Measurements from ENCODE around the gene WDR77.
A peak's percentile ranks its signal among the peaks of the same experiment; 100 is the strongest.

The WDR77 gene

DNA sequence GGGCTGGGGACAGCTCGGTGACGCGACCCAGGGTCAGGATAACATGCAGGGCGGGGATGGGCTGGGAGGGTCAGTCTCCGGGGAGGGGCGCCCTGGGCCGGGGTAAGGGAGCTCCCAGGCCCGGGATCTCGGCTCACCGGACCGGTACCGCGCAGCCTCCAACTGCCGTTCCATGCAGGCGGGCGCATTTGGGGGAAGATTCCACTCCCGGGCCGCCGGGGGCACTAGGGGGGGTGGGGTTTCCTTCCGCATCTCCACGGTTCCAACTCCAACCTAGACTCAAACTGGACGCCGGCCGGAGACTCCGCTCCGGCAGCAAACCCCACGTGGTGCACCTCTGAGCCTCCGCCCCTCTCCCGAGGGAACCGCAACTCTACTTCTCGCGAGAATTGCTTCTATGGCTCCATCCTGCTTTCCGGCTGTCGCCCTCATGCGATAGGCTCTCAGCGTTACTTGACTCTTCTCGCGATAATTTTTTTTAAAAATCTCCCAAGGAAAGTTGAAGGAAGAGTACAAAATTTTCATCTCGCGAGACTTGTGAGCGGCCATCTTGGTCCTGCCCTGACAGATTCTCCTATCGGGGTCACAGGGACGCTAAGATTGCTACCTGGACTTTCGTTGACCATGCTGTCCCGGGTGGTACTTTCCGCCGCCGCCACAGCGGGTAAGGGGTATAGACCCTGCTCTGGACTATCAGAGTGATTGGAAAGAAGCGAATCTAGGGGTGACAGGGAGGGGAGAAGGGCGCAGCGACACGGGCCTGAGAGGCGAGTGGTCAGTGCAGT is at the start of gene WDR77, which contains the start of gene ATP5PB:
Gene WDR77 (minus strand): TSS at position 339 of the 785 bp plus-strand sequence. CDS start 87 bp downstream, at position 252.
Gene ATP5PB (plus strand): TSS at position 547 of the 785 bp plus-strand sequence. CDS start 78 bp downstream, at position 625.
- peak; percentile 98 for DNase-seq (ENCODE audit: low read depth, low spot score)

DNA sequence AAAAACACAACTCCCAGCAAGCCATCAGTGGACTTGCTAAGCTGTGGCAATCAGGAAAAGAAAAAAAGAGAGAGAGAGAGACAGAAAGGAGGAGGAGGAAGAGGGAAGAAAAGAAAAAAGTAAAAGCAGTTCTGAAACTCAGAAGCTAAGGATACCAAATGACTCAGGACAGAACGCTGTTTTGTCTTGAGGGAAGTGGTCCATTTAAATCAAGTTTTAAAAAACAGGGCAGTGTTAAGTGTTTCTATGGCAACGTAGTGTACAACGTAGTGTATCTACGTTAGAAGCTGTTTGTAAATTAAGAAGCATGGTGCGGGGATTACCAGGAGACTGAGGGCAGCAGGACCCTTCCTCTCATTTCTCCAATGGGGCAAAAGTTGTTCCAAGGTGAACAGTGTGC is 48.5 kb upstream of the WDR77 start:
- DNase-seq (ENCODE audit: low read depth, low spot score), result no peak

DNA sequence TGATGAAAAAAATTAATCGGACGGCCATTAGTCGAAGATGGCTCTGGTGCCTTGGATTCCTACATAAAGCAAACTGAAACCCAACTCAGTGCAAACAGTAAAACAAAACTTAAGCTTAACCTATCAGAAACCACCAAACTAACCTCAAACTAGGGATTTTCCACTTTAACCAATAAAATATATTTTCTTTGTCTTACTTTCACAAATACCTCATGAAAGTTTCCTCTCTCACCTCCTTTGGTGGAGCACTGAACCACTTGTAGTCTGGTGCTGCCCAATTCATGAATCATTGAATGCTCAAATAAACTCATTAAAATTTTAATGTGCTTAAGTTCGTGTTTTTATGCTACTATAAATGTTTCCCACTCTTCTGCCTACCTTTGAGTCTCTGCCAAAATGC is 47.3 kb upstream of the WDR77 start:
- no peak for DNase-seq (ENCODE audit: low read depth, low spot score)

DNA sequence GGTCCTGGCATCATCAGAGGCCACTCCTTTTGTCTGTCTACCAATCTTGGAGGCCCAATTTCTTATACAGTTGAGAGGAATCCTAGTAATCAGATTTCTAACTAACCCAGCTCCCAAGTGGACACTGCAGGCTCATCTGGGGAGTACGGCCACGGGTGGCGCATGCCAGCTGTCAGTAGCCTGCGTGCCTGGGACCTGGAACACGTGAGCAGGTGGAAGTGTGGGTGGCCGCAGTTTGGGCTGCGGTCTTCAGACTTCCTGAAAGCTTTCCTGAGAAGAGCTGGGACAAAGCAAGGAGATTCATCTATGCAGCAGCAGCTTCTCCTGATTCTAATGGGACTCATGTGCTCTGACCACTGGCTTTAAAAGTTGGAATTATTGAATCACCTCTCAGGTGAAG is 42.0 kb upstream of the WDR77 start:
- DNase-seq (ENCODE audit: low read depth, low spot score), result no peak

DNA sequence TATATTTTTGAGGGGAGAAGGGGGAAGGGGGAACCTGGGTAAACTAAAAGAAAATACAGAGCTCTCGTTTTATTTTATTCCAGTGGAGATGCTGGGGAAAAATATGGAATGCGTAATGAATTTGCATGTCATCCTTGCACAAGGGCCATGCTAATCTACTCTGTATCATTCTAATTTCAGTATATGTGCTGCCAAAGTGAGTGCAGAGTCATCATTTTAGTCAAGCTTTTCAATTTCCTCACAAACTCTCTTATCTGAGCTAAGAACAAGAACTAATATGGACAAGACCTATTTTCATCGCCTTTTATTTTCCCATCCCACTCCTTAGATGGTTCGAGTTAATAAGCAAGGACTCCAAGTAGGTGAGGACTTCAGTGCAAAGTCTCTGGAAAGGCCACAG is 41.2 kb upstream of the WDR77 start:
- DNase-seq (ENCODE audit: low read depth, low spot score), result no peak

DNA sequence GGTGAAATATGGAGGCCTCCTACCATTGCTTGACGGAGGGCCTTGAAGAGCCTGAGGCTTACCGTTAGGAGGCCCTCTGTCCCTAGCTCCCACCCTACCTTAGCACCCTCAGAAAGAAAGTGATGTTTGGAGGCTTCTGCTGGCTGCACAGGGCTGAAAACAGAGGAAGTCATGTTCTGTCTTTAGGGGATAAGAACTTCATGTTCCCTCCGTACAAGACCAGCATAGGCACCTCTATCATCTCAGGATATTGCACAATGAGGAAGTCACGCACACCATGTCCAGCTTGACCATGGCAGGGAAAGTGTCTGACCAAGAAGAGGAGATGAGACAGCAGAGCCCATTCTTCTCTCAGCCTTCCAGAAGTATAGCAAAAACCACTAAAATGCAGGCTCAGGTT is 40.5 kb upstream of the WDR77 start:
- DNase-seq (ENCODE audit: low read depth, low spot score), result no peak

DNA sequence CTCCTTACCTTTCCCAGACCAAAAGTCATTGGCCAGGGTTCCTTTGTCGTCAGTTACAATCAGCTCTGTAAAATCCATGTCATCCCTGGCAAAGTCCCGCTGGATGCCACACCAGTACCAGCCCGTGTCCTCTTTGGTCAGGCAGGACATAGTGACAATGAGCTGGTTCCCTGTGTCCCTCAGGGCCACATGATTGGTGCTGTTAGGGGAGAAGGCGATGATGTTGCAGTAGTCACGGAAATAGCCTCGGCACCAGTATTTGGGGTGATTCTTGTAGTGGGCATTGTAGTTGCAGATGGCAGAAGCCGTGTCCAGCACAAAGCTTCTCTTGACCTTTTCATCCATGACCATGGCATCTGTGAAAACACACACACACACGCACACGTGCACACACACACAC is 39.6 kb upstream of the WDR77 start:
- DNase-seq (ENCODE audit: low read depth, low spot score), result no peak

DNA sequence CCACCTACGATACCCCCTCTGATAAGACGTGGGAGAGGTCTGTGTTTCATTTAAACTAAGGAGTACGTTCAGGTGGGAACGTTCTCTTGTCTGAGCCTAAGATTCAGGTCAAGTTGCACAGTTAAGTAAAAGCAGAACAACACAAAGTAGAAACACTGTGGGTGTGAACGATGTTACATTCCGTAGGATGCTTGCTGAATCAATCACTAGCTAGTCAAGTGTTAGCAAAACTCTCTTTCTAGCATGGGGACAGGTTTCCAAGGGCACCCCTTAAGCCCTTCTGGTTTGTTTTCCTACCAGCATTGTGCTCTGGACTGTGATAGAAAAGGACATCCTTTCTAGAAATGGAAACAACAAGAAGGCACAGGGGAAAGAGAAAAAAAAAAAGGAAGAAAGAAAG is 38.1 kb upstream of the WDR77 start:
- no peak for DNase-seq (ENCODE audit: low read depth, low spot score)

DNA sequence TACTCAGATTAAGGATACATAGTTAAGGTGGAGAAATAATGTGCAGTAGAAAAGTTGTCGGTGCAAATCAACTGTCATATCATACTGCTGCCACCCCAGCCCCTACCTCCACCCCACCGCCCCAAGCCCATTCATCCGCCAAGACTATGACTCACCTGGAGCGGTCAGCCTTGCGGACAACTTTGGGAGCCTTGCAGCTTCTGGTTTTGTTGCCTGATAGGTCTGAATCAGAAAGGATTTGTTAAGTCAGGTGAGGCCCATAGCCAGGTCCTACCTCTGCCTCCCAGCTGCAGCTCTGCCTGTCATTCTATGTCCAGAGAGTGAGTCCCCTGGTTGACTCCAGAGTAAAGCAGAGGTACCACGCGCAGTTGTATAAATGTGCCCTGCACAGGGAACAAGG is 37.4 kb upstream of the WDR77 start:
- DNase-seq (ENCODE audit: low read depth, low spot score), result no peak

DNA sequence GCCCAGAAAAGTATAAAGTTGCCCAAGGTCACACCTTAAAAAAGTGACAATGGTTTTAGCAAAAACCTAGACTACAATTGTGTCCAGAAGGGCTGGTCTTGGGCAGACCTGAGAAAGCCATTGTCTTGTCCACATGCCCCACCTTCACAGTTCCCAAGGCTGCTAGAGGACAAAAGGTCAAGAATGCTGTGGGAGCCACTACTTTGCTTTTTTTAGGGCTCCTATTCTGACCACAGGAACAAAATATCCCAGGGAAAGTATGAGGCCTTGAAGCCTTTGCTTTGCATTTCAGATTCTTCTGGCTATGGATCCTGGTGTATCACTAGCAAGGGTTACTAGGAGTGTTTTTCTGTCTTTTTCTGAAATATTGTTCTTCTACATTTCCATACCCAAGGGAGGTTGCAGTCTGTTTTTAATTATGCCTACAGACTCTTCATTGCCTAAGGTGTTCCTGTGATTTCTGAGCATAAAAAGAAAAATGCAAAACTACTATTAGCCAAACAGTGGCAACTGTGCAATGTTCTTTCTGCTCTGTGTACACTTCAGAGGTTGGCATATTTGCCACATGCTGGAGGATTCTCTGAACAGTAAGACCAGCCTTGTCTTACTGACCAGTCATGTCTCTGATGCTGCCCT is 35.5 kb upstream of the WDR77 start:
- DNase-seq (ENCODE audit: low read depth, low spot score), result no peak

DNA sequence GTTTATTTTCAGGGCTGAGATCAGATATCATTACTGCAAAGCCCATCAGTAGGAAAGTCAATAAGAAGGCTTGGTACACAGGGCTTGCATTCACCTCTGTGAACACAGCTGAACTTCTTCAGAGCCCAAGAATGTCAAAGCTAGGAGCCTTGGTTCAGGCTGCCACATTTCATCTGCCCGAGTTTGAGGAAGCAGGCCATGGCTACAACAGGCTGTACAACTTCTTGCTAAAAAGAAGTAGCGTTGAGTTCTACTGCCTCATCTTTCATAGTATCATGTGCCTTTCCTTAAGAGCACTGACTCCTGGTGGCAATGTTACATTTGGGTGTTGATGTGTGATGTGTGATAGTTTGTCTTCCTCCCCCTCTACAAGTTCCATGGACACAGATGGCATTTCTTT is 34.8 kb upstream of the WDR77 start:
- no peak for DNase-seq (ENCODE audit: low read depth, low spot score)

DNA sequence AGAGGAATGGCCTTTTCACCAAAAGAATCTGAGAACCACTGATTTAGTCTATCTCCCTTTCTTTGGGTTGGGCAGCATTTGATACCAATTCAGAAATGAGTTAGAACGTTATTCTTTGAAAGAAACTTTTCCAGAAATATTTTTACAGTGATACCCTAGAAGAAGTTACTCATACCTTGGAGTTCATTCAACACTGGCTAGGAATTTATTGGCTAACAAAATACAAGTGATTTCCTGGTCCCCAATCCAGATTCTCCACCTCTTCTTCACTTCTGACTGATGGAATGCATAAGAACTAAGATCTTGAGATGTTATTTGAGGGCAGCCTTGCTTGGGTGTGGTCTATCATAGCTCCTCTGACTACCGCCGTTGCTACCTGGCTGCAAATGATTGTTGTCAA is 34.1 kb upstream of the WDR77 start:
- DNase-seq (ENCODE audit: low read depth, low spot score), result no peak

DNA sequence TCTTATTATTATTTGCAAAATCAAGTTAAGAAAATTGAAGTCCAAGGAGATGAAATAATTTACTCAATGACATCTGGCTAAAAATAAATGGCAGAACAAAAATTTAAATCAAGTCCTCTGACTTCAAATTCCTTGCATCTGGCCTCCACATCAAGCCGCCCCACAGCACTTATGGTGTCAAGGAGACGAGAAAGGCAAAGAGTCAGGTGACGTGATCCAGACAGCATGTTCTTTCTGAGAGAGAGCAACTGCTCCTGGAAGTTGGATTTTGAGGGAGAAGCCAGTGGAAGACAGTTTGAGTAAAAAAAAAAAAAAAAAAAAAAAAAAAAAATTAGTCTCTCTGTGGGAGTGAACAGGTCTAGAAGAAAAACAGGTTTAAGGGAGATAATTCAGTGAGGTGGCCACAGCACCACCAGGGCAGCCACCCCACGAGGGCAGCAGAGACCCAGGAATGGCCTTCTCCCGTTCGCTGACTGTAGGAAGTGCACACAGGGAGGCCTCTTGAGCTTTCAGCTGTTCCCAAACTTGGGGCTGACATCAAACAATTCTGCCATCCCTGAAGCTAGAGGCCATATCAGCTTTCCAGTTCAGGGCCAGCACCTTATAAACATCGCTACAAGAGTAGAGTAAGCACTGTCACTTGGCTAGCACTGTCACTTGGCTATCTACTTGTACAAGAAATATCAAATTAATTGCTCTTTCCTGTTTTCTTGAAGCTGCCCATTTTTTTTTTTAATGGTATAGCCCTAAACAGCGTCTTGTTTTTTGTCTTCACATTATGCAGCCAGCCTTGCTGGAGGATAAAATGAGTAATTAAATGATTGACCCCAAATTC is 32.5 kb upstream of the WDR77 start:
- DNase-seq (ENCODE audit: low read depth, low spot score), result peak; percentile 87

DNA sequence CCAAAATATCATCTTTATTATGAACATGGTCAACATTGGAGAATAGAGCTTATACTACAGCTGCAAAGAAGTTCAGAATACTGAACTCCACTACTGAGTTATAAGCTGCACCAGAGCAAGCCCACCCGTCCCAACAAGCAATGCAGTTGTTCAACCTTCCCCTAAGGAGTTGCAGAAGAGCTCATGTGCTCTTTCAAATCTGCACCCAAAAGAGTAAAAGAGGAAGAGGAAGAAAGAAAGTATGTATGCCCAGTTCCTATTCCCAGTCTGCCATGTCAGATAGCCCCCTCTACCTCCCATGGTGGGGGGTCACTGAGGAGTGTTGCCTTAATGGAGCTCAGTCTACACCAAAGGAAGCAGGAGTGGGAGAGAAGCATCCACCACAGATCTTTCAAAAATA is 31.6 kb upstream of the WDR77 start:
- no peak for DNase-seq (ENCODE audit: low read depth, low spot score)

DNA sequence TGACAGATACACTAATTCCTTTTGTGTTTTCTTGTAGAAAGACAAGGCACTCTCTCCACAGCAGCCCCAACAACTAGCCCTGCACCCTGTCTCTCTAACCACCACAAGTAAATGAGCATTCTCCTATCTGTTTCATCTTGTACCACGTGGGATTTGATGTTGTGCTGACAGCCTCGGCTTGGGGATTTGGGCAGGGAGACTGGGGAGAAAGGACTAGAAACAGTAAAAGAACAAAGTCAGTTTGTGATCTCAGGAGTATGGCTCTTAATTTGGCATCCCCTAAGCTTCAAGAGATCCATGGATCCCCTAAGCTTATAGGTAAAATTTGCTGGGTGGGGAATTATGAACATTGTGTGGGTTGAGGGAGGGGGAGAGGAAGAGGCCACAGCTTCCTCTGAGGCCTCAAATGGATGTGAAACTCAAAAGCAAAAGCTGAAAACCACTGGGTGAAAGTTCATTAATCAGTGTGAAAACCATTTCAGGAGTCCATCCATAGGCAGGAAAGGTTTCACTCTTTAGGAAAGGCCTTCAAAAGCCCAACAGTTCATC is 27.8 kb upstream of the WDR77 start:
- no peak for DNase-seq (ENCODE audit: low read depth, low spot score)

DNA sequence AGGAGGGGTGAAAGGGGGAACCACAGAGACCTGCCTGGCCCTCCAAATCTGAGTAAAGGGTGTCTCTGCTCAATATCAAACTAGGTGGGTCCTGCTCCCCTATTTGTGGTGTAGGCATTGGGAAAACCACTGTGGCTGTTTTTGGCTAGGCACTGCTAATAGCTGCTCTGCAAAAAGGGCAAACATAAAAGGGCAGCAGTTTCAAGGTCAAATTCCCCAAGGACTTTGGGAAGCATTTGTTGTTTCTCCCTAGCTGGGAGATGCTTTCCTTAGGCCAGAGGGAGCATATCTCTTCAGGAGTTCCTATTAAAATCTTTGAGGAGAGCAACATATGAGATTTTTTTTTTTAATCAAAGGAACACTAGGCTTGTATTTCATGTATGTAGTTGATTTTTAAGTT is 27.2 kb upstream of the WDR77 start:
- DNase-seq (ENCODE audit: low read depth, low spot score), result no peak

DNA sequence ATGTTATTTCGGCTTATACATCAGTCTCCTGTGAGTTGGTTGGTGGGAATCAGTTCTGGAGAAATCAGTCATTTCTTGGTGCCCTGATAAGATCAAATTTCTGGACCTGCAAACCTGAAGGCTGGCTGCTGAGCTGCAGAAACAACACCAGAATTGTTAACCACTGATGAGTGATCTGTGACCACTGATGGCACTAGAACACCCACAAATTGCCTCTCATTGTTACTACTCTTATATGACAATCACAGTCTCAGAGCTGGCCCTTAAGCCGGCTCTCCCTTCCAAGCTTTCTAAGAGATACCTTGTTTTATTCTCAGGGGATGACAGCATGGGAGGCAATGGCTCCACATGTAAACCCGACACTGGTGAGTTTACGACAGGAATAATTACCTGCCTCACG is 26.6 kb upstream of the WDR77 start:
- no peak for DNase-seq (ENCODE audit: low read depth, low spot score)

DNA sequence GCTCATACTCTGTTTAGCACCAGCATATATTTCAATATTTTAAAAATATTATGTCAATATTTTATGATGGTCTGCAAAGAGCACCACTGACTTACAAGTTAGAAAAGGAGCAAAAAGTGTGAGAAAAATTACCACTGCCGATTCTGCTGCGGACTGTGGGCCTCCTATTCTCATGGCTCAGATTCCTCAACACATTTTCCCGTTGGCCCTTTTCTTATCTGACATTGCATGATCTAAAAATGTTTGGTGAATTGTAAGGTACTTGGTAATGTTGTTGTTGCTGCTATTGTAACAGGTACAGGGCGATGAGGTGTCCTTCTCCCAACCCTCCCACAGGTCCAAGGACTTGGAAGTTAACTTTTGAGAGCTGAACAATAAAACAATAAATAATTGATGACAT is 25.5 kb upstream of the WDR77 start:
- DNase-seq (ENCODE audit: low read depth, low spot score), result no peak

DNA sequence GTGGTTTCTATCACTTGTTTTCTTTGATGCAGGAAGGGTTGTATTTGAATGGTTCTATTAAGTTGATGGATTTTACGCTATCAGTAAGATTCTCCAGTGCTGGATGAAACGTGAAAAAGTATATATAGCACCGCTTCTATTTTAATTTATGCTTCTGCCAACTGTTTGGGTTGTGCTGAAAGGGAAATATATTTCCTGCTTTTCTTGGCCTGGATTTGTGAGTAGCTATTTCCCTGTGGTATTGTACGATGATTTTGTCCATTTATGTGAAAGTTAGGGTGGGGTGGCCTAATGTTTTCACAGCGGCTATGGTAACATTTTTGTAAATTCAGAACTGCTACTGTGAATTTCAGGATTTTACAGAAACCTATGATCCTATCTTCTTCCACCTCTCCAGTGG is 25.1 kb upstream of the WDR77 start:
- DNase-seq (ENCODE audit: low read depth, low spot score), result no peak

DNA sequence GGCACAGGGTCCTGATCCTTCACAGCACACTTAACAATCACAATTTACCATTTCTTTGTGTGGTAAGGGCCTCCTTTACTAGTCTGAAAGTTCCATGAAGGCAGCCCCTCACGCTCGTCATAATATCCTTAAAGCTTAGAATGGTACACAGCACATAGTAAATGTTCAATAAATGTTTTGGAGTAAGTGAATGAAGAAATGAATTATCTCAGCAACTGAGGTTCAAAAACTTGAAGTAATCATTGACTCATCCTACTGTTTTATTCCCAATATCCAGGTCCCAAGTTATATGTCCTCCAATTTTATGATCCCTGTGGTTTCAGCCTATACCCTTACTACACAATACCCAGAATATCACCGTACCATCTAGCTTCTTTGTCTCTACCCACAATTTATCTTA is 22.5 kb upstream of the WDR77 start:
- no peak for DNase-seq (ENCODE audit: low read depth, low spot score)

DNA sequence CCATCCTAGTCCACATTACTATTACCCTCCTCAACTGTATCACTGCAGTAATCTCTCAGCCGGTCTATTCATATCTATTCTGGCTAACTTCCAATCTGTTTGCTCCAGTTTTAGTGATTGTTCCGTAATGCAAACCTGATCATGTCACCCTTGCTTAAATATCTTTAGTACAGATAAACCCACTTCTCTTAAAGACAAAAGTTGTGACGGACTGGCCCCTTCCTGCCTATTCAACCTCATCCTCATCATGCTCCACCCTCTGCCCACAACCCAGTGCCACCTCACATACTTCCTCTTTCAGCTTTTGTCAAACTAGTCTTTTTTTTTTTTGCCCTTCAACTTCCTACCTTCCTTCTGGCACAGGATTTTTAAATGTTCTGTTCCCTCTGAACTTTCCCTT is 22.0 kb upstream of the WDR77 start:
- no peak for DNase-seq (ENCODE audit: low read depth, low spot score)

DNA sequence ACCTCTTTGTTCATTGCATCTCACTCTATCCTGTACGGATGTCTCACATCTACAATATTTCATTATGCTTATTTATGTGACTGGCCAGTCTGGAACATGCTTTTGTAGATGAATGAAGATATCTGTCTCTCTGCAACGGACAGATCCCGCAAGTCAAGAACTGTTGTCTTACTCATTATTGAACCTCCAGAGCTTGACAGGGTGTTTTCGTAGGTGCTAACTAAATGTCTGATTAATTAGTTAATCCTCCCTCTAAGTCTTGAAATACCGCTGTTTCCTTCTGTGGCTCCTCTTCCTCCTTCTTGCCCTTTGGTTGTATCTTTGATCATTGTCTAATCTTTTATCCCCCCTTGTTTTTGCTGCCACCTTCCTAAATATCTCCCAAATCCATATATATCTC is 21.5 kb upstream of the WDR77 start:
- DNase-seq (ENCODE audit: low read depth, low spot score), result no peak

Data from ELF-1 (cell line).